IMR-90 (cell line): ENCODE data around the gene ARHGEF2. TPM values are rescaled to one million over a fixed set of nuclear protein-coding genes. Genes with fewer than 3 reads are reported as not detected.

ENCODE experiments used
- ATAC-seq: fragments of 200-7000 bp; cut with Tn5 transposase; 2 replicates; pipeline ENCODE4 v1.9.1; 2020; ENCODE audit warnings: low read depth, mild to moderate bottlenecking, moderate library complexity
- BruUV-seq: library from RNA; stranded (reverse); fragments of 400-500 nt; replicated peaks from 2 replicates; lab custom pipeline; 2021; lab: Mats Ljungman, UMichigan
- CTCF ChIA-PET: fragments of 300-600 bp; formaldehyde crosslinking; extraction: SDS; loops from one replicate; lab custom pipeline; 2021; ENCODE audit warnings: antibody characterized with exemption; lab: Yijun Ruan, JAX
- POLR2A ChIA-PET: fragments of 300-600 bp; sonication (Branson Sonifier 250); formaldehyde crosslinking; loops from one replicate; lab custom pipeline; 2022; ENCODE audit warnings: antibody characterized with exemption; ENCODE audit not compliant: unreplicated experiment; lab: Charles Lee
- DNase-seq: peaks from one replicate; pipeline ENCODE4 v3.0.0; 2013
- H2AFZ ChIP-seq: replicated peaks from 2 replicates; pipeline ENCODE3; 2013; ENCODE audit warnings: low read length, mild to moderate bottlenecking; ENCODE audit not compliant: poor library complexity
- H2AK5ac ChIP-seq: 2 replicates; pipeline ENCODE4 v1.6.1; 2013; ENCODE audit warnings: low read depth, low read length, inconsistent platforms
- H2AK9ac ChIP-seq: replicated peaks from 2 replicates; pipeline ENCODE3; 2013; ENCODE audit warnings: mild to moderate bottlenecking, low read depth, low read length, moderate library complexity; ENCODE audit not compliant: poor library complexity
- H2BK120ac ChIP-seq: 2 replicates; pipeline ENCODE4 v1.6.1; 2013; ENCODE audit warnings: low read depth, low read length, inconsistent platforms
- H2BK15ac ChIP-seq: 3 replicates; pipeline ENCODE4 v1.6.1; 2013; ENCODE audit warnings: low read depth, low read length, inconsistent platforms
- H2BK20ac ChIP-seq: 2 replicates; pipeline ENCODE4 v1.6.1; 2013; ENCODE audit warnings: low read depth, mild to moderate bottlenecking, inconsistent platforms, low read length, moderate library complexity
- H2BK5ac ChIP-seq: 2 replicates; pipeline ENCODE4 v1.6.1; 2013; ENCODE audit warnings: mild to moderate bottlenecking, low read depth, low read length, inconsistent platforms; ENCODE audit not compliant: poor library complexity, severe bottlenecking
- H3K14ac ChIP-seq: replicated peaks from 2 replicates; pipeline ENCODE4 v1.6.1; 2013; ENCODE audit warnings: low read depth, low read length, inconsistent platforms
- H3K18ac ChIP-seq: 2 replicates; pipeline ENCODE4 v1.6.1; 2013; ENCODE audit warnings: low read depth, low read length, control low read depth
- H3K23ac ChIP-seq: 2 replicates; pipeline ENCODE4 v1.6.1; 2013; ENCODE audit warnings: low read depth, low read length, inconsistent platforms
- H3K27ac ChIP-seq: 2 replicates; pipeline ENCODE4 v1.5.1; 2013; ENCODE audit warnings: mild to moderate bottlenecking, control low read depth, low read length; ENCODE audit not compliant: insufficient read depth
- H3K27me3 ChIP-seq: 2 replicates; pipeline ENCODE4 v1.6.1; 2013; ENCODE audit warnings: low read length; ENCODE audit not compliant: control insufficient read depth, insufficient read depth
- H3K36me3 ChIP-seq: 2 replicates; pipeline ENCODE4 v1.6.1; 2013; ENCODE audit warnings: low read length, mixed read lengths; ENCODE audit not compliant: control insufficient read depth, insufficient read depth
- H3K4ac ChIP-seq: 2 replicates; pipeline ENCODE4 v1.6.1; 2013; ENCODE audit warnings: low read depth, low read length, inconsistent platforms
- H3K4me1 ChIP-seq: 2 replicates; pipeline ENCODE4 v1.6.1; 2013; ENCODE audit warnings: low read length, mixed read lengths; ENCODE audit not compliant: control insufficient read depth, insufficient read depth
- H3K4me2 ChIP-seq: 2 replicates; pipeline ENCODE4 v1.6.1; 2013; ENCODE audit warnings: low read depth, mild to moderate bottlenecking, control low read depth, low read length, moderate library complexity
- H3K4me3 ChIP-seq: 2 replicates; pipeline ENCODE4 v1.5.1; 2013; ENCODE audit warnings: low read depth, mild to moderate bottlenecking, control low read depth, low read length, moderate library complexity; ENCODE audit not compliant: insufficient read depth
- H3K56ac ChIP-seq: 2 replicates; pipeline ENCODE4 v1.6.1; 2013; ENCODE audit warnings: low read length, inconsistent platforms; ENCODE audit not compliant: insufficient read depth; ENCODE audit errors: extremely low read depth
- H3K79me1 ChIP-seq, 2 experiments: 2 replicates each; pipeline ENCODE4 v1.6.1; 2013; ENCODE audit warnings: low read length in 2 of 2, inconsistent platforms in 1 of 2, low read depth in 1 of 2
- H3K9ac ChIP-seq: 2 replicates; pipeline ENCODE4 v1.6.1; 2013; ENCODE audit warnings: low read depth, low read length, control low read depth
- H3K9me1 ChIP-seq: 2 replicates; pipeline ENCODE4 v1.6.1; 2013; ENCODE audit warnings: low read length, inconsistent platforms; ENCODE audit not compliant: insufficient read depth
- H3K9me3 ChIP-seq: 2 replicates; pipeline ENCODE4 v1.6.1; 2013; ENCODE audit warnings: low read length; ENCODE audit not compliant: control insufficient read depth, insufficient read depth
- H4K20me1 ChIP-seq: 2 replicates; pipeline ENCODE4 v1.6.1; 2013; ENCODE audit warnings: low read length, inconsistent platforms; ENCODE audit not compliant: insufficient read depth
- H4K5ac ChIP-seq: 2 replicates; pipeline ENCODE4 v1.6.1; 2013; ENCODE audit warnings: mild to moderate bottlenecking, low read depth, low read length, control low read depth
- H4K8ac ChIP-seq, 2 experiments: 2 replicates each; pipeline ENCODE4 v1.6.1; 2013; ENCODE audit warnings: low read depth in 2 of 2, low read length in 2 of 2, control low read depth in 1 of 2, inconsistent platforms in 1 of 2
- H4K91ac ChIP-seq: 2 replicates; pipeline ENCODE4 v1.6.1; 2013; ENCODE audit warnings: low read depth, low read length, inconsistent platforms; ENCODE audit not compliant: insufficient read depth
- BHLHE40 ChIP-seq: fragments of 150-350 bp; IDR thresholded peaks from 2 replicates; pipeline ENCODE4 v1.6.1; 2016; ENCODE audit warnings: mild to moderate bottlenecking, low read depth, low read length
- CEBPB ChIP-seq: IDR thresholded peaks from 2 replicates; pipeline ENCODE4 v1.6.1; 2012; ENCODE audit warnings: low read depth, low read length, improper control_type of control experiment
- MAFK ChIP-seq: IDR thresholded peaks from 2 replicates; pipeline ENCODE4 v1.6.1; 2012; ENCODE audit warnings: low read depth, low read length, improper control_type of control experiment
- MXI1 ChIP-seq: IDR thresholded peaks from 2 replicates; pipeline ENCODE4 v1.6.1; 2012; ENCODE audit warnings: low read depth, mild to moderate bottlenecking, low read length, moderate library complexity, borderline replicate concordance
- NFE2L2 ChIP-seq: fragments of 150-350 bp; IDR thresholded peaks from 2 replicates; pipeline ENCODE4 v1.6.1; 2016; ENCODE audit warnings: low read depth, mild to moderate bottlenecking, low read length
- POLR2A ChIP-seq: IDR thresholded peaks from 2 replicates; pipeline ENCODE4 v1.6.1; 2012; ENCODE audit warnings: mild to moderate bottlenecking, low read depth, low read length
- RAD21 ChIP-seq: IDR thresholded peaks from 2 replicates; pipeline ENCODE4 v1.6.1; 2012; ENCODE audit warnings: low read length, improper control_type of control experiment
- RCOR1 ChIP-seq: IDR thresholded peaks from 2 replicates; pipeline ENCODE4 v1.6.1; 2012; ENCODE audit warnings: mild to moderate bottlenecking, low read length, improper control_type of control experiment; ENCODE audit not compliant: insufficient replicate concordance
- SMC3 ChIP-seq: fragments of 150-350 bp; IDR thresholded peaks from 2 replicates; pipeline ENCODE4 v1.6.1; 2016; ENCODE audit warnings: low read depth, mild to moderate bottlenecking, antibody characterized with exemption, low read length, moderate library complexity
- WGBS, 2 experiments: methylation state at CpG; one replicate each; pipeline versions ENCODE4 v1.1.5 to v1.1.7; 2013; ENCODE audit warnings: missing lambda C conversion rate in 2 of 2; ENCODE audit not compliant: insufficient read length in 1 of 2; ENCODE audit errors: extremely low coverage in 2 of 2; 5-methylcytosine and 5-hydroxymethylcytosine counted together
- dilution Hi-C: fragments of 300-500 bp; cut with HindIII; formaldehyde crosslinking; loops from one replicate; pipeline ENCODE4 v1.14.3; 2018; ENCODE audit warnings: low sequenced_read_pairs; ENCODE audit not compliant: unreplicated experiment
- in situ Hi-C: fragments of 300-500 bp; cut with MboI; formaldehyde crosslinking; loops from 3 replicates; pipeline ENCODE4 v1.14.3; 2019; ENCODE audit warnings: low sequenced_read_pairs, inconsistent platforms, mixed read lengths
- intact Hi-C: fragments of 100-400 bp; cut with micrococcal nuclease; formaldehyde crosslinking; loops from 2 replicates; pipeline ENCODE4 v1.10.0; 2022
- polyA plus RNA-seq, 3 experiments: library from polyadenylated mRNA; depleted of rRNA; stranded (reverse); fragments of >200 nt; gene quantifications; 2 replicates each; pipeline ENCODE4 v1.2.3, GENCODE V29; 2012; ENCODE audit warnings: low replicate concordance in 1 of 3
- total RNA-seq: library from RNA; depleted of rRNA; stranded (reverse); fragments of >200 nt; gene quantifications from 2 replicates; pipeline ENCODE4 v1.2.3, GENCODE V29; 2012
- TF ChIP-seq, protein P1 (sequence below): fragments of 150-350 bp; IDR thresholded peaks from 2 replicates; pipeline ENCODE4 v1.6.1; 2016; ENCODE audit warnings: low read depth, mild to moderate bottlenecking, low read length, moderate library complexity, borderline replicate concordance
- TF ChIP-seq, protein P2 (sequence below): conservative IDR thresholded peaks from 2 replicates; pipeline ENCODE4 v1.5.1; 2012; ENCODE audit warnings: mild to moderate bottlenecking, low read depth, low read length, improper control_type of control experiment

The ARHGEF2 gene
- total and polyA plus RNA-seq, 2 of the 4 experiments (the other 2 are of a cell fraction) = 91.8 to 117 TPM

- Histone ChIP-seq H3K27me3 (no peaks in the 10 kb centered on the region), H3K36me3 (peaks cover 22% of the 10 kb centered on the region), H2AK5ac (peak overlapping the region; percentile 92), H3K4ac (peak overlapping the region; percentile 69), H3K18ac (peak overlapping the region; percentile 53), H3K23ac (peak overlapping the region; percentile 76), H4K91ac (peak overlapping the region; percentile 85), H3K79me1 (peaks cover 0 to 43% of the 10 kb centered on the region in 2 experiments; a peak in 3 of 4 replicates), H4K20me1 (peaks cover 31% of the 10 kb centered on the region), H2BK20ac (no peak overlapping the region), H4K8ac (peak overlapping the region; percentile 91 to 97), H2AFZ (peak overlapping the region; percentile 72), H3K14ac (peak overlapping the region; percentile 84), H2BK5ac (peak overlapping the region; percentile 67), H3K9me3 (no peaks in the 10 kb centered on the region), H3K9me1 (peaks cover 4% of the 10 kb centered on the region; the same call in 1 of the 2 replicates), H3K56ac (peak overlapping the region; percentile 90), H2AK9ac (peak overlapping the region; percentile 94), H2BK120ac (peak overlapping the region; percentile 40; the same call in 1 of the 2 replicates), H3K4me3 (peak overlapping the region; percentile 44), H3K4me2 (peak overlapping the region; percentile 67), H2BK15ac (peak overlapping the region; percentile 10; the same call in 1 of the 3 replicates), H3K9ac (peak overlapping the region; percentile 72), H3K27ac (peak overlapping the region; percentile 71), H4K5ac (peak overlapping the region; percentile 76), H3K4me1 (peaks cover 7% of the 10 kb centered on the region)
- 69% methylated on average over 9 of the region's 24 CpGs; no CpG with 5 or more reads in 1 of the 2 experiments for WGBS, 2 experiments
- ATAC-seq (no peak), DNase-seq (no peak)
- dilution Hi-C loops (no loop called here), in situ Hi-C loops (loop anchor here (5.0 kb wide), 2 partner anchors 52 to 132 kb away; no protein-coding TSS in a partner anchor), intact Hi-C loops (no loop called here)
- ChIA-PET CTCF (interaction anchor here (1.6 kb wide), 1 partner anchor 55 kb away, joined by 6 read pairs; no protein-coding TSS in a partner anchor), POLR2A (interaction anchor here (0.6 to 0.7 kb wide), 2 partner anchors 55 to 84 kb away, joined by 15 to 18 read pairs; no protein-coding TSS in a partner anchor)
- TSS peak; percentile 92 for BruUV-seq
- no peak for TF ChIP-seq BHLHE40
- no peak for TF ChIP-seq SMC3
- TF ChIP-seq CEBPB = no peak
- TF ChIP-seq MXI1 = no peak
- TF ChIP-seq RAD21 = no peak
- TF ChIP-seq MAFK = no peak
- no peak for TF ChIP-seq NFE2L2
- TF ChIP-seq, protein P1, sequence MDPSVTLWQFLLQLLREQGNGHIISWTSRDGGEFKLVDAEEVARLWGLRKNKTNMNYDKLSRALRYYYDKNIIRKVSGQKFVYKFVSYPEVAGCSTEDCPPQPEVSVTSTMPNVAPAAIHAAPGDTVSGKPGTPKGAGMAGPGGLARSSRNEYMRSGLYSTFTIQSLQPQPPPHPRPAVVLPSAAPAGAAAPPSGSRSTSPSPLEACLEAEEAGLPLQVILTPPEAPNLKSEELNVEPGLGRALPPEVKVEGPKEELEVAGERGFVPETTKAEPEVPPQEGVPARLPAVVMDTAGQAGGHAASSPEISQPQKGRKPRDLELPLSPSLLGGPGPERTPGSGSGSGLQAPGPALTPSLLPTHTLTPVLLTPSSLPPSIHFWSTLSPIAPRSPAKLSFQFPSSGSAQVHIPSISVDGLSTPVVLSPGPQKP = no peak
- TF ChIP-seq, protein P2, sequence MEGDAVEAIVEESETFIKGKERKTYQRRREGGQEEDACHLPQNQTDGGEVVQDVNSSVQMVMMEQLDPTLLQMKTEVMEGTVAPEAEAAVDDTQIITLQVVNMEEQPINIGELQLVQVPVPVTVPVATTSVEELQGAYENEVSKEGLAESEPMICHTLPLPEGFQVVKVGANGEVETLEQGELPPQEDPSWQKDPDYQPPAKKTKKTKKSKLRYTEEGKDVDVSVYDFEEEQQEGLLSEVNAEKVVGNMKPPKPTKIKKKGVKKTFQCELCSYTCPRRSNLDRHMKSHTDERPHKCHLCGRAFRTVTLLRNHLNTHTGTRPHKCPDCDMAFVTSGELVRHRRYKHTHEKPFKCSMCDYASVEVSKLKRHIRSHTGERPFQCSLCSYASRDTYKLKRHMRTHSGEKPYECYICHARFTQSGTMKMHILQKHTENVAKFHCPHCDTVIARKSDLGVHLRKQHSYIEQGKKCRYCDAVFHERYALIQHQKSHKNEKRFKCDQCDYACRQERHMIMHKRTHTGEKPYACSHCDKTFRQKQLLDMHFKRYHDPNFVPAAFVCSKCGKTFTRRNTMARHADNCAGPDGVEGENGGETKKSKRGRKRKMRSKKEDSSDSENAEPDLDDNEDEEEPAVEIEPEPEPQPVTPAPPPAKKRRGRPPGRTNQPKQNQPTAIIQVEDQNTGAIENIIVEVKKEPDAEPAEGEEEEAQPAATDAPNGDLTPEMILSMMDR = no peak
- TF ChIP-seq RCOR1 = no peak
- TF ChIP-seq POLR2A = no peak
Observed at GRCh38 chr1:155934936-155935590, 43.3 kb downstream of the ARHGEF2 start.
